PFSK-1 (cell line): ENCODE measurements around the gene NAGK.

ENCODE experiments used
- FOXP2 ChIP-seq: optimal IDR thresholded peaks from 2 replicates; pipeline ENCODE3; 2011; ENCODE audit warnings: borderline replicate concordance, control low read depth, inconsistent platforms; ENCODE audit not compliant: insufficient read depth; ENCODE audit errors: extremely low read length, extremely low read depth
- POLR2AphosphoS5 ChIP-seq: IDR thresholded peaks from 2 replicates; pipeline ENCODE4 v1.6.1; 2012; ENCODE audit warnings: low read depth, mild to moderate bottlenecking, control low read depth, low read length, moderate library complexity
- SIN3A ChIP-seq: IDR thresholded peaks from 2 replicates; pipeline ENCODE4 v1.6.1; 2012; ENCODE audit warnings: mild to moderate bottlenecking, low read length, moderate library complexity, borderline replicate concordance; ENCODE audit not compliant: insufficient read depth
- TAF1 ChIP-seq: IDR thresholded peaks from 2 replicates; pipeline ENCODE4 v1.6.1; 2012; ENCODE audit warnings: low read length, control low read depth, borderline replicate concordance; ENCODE audit not compliant: insufficient read depth
- TF ChIP-seq, protein P1 (sequence below), 2 experiments: IDR thresholded peaks; 2 replicates each; pipeline versions ENCODE4 v1.6.1 to v1.8.0; 2011 to 2012; ENCODE audit warnings: low read depth in 2 of 2, low read length in 2 of 2, control low read depth in 1 of 2, inconsistent platforms in 1 of 2, mild to moderate bottlenecking in 1 of 2, moderate library complexity in 1 of 2; ENCODE audit not compliant: insufficient read depth in 1 of 2

Gene NAGK

DNA sequence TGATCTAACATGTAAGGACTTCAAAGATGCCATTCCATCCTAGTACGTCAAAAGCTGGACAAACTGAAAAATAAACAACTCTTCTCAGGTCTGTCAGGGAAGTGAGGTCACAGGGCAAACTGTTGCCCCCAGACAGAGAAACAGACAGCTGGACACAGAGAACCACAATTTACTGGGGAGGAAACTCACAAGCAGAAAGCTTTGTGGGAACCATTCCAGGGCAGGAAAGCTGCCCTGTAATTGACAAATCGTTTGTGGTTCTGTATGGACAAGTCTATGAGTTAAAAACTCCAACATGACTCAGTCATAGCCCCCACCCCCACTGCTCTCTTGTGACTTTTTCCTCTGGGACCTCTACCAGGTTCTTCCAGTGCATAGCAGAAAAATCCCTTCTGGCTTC lies 33.2 kb downstream of the NAGK start:
- TF ChIP-seq POLR2AphosphoS5 (no peak), SIN3A (no peak), TAF1 (no peak), FOXP2 (no peak)
- TF ChIP-seq, protein P1, sequence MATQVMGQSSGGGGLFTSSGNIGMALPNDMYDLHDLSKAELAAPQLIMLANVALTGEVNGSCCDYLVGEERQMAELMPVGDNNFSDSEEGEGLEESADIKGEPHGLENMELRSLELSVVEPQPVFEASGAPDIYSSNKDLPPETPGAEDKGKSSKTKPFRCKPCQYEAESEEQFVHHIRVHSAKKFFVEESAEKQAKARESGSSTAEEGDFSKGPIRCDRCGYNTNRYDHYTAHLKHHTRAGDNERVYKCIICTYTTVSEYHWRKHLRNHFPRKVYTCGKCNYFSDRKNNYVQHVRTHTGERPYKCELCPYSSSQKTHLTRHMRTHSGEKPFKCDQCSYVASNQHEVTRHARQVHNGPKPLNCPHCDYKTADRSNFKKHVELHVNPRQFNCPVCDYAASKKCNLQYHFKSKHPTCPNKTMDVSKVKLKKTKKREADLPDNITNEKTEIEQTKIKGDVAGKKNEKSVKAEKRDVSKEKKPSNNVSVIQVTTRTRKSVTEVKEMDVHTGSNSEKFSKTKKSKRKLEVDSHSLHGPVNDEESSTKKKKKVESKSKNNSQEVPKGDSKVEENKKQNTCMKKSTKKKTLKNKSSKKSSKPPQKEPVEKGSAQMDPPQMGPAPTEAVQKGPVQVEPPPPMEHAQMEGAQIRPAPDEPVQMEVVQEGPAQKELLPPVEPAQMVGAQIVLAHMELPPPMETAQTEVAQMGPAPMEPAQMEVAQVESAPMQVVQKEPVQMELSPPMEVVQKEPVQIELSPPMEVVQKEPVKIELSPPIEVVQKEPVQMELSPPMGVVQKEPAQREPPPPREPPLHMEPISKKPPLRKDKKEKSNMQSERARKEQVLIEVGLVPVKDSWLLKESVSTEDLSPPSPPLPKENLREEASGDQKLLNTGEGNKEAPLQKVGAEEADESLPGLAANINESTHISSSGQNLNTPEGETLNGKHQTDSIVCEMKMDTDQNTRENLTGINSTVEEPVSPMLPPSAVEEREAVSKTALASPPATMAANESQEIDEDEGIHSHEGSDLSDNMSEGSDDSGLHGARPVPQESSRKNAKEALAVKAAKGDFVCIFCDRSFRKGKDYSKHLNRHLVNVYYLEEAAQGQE (IDR thresholded peaks at IDR 0.05; ENCODE audit: insufficient read depth in 1 of 2, low read depth in 2 of 2, low read length in 2 of 2): no peak

DNA sequence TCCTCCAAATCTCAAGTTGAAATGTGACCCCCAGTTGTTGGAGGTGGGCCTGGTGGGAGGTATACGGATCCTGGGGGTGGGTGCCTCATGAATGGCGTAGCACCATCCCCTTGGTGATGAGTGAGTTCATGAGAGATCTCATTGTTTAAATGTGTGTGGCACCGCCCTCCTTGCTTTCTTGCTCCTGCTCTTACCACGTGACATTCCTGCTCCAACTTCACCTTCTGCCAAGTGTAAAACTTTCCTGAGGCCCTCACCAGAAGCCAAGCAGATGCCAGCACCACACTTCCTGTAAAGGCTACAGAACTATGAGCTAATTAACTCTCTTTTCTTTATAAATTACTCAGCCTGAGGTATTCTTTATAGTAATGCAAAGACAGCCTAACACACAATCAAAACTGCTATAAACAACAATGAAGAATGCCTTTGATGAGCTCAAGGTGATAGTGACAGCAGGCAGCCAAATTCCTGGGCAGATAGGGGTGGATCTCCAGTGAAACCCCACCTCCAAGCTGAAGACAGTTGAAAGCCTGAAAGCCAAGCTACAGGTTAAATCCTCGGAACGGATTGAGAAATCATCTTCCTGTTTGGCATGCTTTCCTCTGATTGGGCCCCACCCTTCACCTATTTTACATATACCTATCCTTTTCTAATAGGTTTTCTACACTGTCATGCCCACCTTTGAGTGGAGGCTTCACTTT lies 34.7 kb downstream of the NAGK start:
- TF ChIP-seq, protein P1 (IDR thresholded peaks at IDR 0.05; ENCODE audit: insufficient read depth in 1 of 2, low read depth in 2 of 2, low read length in 2 of 2): no peak
- TF ChIP-seq SIN3A (no peak), FOXP2 (no peak), TAF1 (no peak), POLR2AphosphoS5 (no peak)

DNA sequence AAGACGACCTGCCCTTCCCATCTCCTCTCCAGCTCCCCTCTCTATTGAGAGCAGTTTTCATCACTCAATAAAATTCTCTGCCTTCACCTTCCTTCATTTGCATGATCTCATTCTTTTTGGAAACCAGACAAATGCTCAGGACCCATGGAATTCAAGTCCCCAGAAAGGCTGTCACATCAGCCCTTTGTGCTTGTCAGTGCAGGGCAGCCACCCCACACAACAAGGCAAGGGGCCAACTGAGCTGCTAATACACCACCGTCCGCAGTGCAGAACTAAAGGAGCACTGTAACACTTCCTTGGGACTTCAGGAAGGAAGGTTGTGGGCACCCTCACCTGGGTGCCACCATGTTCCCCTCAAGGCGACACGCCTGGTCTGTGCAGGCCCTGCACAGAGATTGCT lies 35.4 kb downstream of the NAGK start:
- no peak for TF ChIP-seq POLR2AphosphoS5
- no peak for TF ChIP-seq SIN3A
- no peak for TF ChIP-seq TAF1
- TF ChIP-seq, protein P1 (IDR thresholded peaks at IDR 0.05; ENCODE audit: insufficient read depth in 1 of 2, low read depth in 2 of 2, low read length in 2 of 2): no peak
- TF ChIP-seq FOXP2: no peak

DNA sequence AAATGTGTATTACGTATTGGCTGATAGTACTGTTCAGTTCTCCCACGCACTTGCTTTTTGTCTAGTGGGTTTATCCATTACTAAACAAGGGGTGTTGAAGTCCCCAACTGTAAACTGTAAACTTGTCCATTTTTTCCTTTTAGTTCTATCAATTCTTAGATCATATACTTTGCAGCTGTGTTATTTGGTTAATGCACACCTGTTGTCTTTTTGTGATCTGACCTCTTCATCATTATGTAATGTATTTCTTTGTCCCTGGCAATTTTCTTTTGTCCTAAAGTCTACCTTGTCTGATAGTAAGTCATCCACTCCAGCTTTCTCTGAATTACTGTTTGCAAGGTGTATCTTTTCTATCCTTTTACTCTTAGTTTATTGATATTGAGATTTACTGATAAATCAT lies 39.6 kb downstream of the NAGK start:
- no peak for TF ChIP-seq POLR2AphosphoS5

DNA sequence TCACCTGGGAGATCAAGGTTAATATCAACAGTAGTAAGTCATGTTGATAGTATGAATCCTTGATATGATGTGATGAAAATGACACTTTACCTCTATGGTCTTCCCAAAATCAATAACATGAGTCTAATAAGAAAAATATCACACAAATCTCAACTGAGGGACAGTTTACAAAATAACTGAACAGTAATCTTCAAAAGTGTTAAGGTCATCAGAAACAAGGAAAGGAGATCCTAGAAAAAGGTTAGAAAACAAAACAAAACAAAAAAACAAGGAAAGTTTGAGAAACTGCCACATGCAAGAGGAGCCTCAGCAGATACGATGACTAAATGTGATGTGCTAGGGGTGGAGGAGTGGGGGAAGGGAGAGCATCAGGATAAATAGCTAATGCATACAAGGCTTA lies 45.4 kb downstream of the NAGK start:
- TF ChIP-seq TAF1 (no peak), SIN3A (no peak), FOXP2 (no peak), POLR2AphosphoS5 (no peak)
- TF ChIP-seq, protein P1 (IDR thresholded peaks at IDR 0.05; ENCODE audit: insufficient read depth in 1 of 2, low read depth in 2 of 2, low read length in 2 of 2): no peak
